Right kidney (tissue), 9 donors: ENCODE data around the gene MMP1.

ENCODE experiments used
- DNase-seq: peaks from one replicate; pipeline ENCODE4 v3.0.0-alpha.2; 2016
- long read RNA-seq, 8 donors: transcript quantifications; one replicate each; lab custom pipeline, GENCODE V29; 2026

The MMP1 gene
- long read RNA-seq, donor 1 = 0 reads
- long read RNA-seq, donor 2 = 0 reads
- long read RNA-seq, donor 3 = 0 reads
- long read RNA-seq, donor 4 = 0 reads
- long read RNA-seq, donor 5 = 0 reads
- long read RNA-seq, donor 6 = 0 reads
- long read RNA-seq, donor 7 = 0 reads
- long read RNA-seq, donor 8 = 0 reads

DNA sequence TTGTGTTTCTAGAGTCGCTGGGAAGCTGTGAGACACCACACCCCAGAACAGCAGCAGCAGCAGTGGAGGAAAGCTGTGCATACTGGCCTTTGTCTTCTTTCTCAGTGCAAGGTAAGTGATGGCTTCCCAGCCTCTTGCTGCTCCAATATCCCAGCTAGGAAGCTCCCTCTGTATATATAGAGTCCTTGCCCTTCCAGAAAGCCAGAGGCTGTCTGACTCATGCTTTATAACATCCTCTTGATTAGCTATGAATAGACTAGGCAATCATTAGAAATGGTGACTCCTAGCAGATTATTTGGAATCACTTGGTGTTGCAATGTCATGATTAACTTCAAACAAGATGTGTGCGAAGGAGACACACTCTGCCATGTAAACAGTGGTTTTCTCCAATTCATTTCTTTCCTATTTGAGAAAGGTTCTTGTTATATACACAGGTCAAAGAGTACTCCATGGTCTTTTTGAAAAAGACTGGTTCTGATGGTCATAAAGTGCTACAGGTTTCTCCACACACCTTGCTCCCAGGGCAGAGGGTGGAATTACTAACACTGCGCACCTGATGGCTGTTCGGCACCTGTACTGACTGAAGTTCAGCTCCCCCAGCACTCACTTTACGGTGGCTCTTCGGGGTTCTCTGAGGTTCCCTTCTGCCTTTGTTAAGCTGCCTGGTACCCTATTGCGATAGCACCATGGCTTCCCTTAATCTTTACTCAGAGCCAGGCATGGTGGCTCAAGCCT, at the start of gene MMP1:
MMP1 (minus strand) TSS at position 149 of the 735 bp plus-strand sequence; CDS start at position 81, 68 bp downstream.
- DNase-seq = no peak

DNA sequence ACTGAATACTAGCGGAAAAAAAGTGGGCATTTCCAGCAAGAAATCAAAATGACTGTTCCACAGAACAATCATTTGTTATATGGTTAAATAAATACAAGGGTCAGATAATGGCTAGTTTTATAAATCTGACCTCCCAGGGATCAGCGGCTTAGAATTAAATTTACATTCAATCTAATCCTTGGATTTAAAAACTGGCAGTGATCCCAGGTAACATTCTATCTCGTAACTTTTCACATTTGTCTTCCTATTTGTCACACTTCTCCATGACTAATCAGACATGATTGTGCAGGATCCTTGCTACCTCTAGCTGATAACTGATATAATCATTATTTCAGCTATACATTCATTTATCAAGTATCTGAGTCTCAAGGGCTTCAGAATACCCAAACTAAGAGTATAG, 48.3 kb upstream of the MMP1 start:
- no peak for DNase-seq

- no peak for DNase-seq
Measured at GRCh38 chr11:102843489-102843888, 45.5 kb upstream of the MMP1 start, which contains the start of gene MMP3. Gene MMP3, minus strand, starts transcription at chr11:102843609. Its CDS starts 63 bp downstream, at chr11:102843546.

DNA sequence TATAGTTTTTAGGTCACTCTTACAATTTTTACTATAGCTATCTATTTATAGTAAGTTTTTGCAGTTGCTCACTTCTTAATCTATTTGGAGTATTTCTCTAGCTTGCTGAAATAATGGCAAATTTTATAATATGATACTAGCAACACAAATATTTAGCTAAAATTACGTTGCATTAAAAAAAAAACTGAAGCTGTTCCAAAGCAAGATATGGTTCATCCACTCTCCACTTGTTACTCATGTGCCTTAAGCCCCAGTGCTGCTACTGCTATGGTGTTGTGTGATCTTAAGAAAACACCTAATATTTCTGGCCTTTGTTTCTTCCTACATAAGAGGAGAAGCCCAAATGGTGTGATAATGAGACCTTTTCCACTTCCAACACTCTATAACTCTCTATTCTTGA, 45.0 kb upstream of the MMP1 start:
- no peak for DNase-seq

DNA sequence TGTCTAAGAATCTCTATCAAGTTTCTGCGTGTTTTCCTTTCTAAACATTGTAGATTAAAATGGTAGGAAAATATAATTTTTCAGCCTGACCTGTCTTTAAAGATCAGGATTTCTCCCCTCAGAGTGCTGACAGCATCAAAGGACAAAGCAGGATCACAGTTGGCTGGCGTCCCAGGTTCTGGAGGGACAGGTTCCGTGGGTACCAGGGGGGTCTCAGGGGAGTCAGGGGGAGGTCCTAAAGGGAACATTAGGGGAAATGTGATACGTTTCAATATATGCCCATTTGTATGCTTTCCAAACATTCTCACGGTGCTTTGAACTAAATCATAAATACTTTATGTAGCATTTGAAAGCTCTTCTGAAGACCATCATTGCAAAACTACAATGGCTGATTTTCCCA, 42.1 kb upstream of the MMP1 start:
- DNase-seq = no peak

DNA sequence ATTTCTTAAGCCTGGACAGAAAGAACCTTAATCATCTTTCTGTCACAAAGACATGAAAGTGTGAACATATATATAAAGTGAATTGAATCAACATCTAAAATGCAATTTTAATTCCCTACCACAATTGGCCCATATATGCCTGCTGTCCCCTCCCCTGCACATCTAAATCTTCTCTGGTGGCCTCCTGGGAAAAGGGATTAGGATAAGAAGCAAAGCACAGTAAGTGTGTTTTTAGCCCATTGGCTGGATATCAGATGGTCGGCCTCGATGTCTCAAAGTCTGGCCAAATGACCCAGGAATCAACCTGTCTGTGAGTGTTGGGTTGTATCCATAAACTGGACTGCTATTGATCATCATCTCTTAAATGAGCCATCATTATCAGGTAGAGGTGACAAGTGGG, 39.7 kb upstream of the MMP1 start:
- DNase-seq = no peak

- DNase-seq = no peak
Measured at GRCh38 chr11:102837156-102837555, 39.2 kb upstream of the MMP1 start.

GRCh38 chr11:102836290-102836875, 38.4 kb upstream of the MMP1 start:
- no peak for DNase-seq

DNA sequence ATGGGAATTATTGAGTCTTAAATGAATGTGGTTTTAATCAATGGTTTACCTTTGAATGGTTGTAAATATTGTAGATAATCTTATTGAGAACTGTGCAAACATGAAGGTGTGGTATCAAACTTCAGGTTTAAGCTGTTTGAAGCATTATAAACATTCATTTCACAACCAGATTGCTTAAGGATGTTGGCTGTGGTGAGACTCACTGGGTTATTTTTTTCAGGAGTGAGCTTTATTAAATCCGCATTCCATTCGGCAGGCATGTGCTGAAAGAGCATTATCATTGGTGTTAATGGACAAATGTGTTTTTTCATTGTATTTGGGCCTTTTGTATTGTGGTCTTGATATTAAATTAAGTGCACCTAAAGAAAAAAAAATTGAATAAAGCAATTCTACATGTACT, 35.8 kb upstream of the MMP1 start:
- no peak for DNase-seq

- DNase-seq = no peak
Measured at GRCh38 chr11:102832612-102833011, 34.7 kb upstream of the MMP1 start.

- peak; percentile 34 for DNase-seq
Measured at GRCh38 chr11:102831489-102832440, 33.8 kb upstream of the MMP1 start.

GRCh38 chr11:102831128-102831488, 33.1 kb upstream of the MMP1 start:
- DNase-seq = no peak

GRCh38 chr11:102830001-102830727, 32.2 kb upstream of the MMP1 start:
- no peak for DNase-seq

DNA sequence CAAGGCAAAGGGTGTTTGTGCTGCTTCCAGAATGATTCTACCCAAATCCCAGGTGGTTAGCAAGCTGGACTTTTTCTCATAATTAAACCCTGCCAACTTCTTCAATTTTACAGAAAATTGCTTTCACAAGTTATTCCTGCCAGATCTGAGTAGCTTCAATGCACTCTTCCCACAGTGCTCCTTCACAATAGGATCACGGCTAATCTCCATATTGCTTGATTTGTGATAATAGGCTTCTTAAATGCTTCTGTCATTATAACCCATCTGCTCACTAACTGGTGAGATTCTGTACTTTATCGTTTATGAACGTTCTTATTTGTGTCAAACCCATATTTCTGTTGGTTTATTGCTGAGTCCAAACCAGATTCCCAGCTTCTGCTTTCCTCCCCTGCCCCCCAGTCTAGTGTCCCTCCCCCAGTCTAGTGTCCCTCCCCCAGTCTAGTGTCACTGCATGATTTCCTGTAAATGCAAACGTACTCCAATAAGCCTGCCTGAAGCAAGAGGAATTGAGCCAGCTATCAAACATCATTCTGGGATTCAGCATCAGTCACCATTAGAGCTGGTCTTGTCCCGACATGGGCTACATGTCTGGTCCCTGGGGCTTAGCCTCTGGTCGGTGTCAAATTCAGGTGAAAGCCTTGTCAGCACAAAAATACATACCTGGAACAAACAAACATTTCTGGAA, 31.5 kb upstream of the MMP1 start:
- DNase-seq = no peak

- DNase-seq = no peak
Measured at GRCh38 chr11:102824556-102824955, 26.6 kb upstream of the MMP1 start.

DNA sequence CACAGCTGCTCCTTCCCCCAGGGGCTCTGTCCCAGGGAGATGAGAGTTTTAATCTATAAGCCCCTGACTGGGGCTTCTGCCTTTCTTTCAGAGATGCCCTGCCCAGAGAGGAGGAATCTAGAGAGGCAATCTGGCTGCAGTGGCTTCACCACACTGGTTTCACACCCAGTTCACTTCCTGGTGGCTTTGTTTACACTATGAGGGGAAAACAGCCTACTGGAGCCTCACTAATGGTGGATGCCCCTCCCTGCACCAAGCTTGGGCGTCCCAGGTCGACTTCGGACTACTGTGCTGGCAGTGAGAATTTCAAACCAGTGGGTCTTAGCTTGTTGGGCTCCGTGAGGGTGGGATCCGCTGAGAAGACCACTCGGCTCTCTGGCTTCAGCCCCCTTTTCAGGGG, 21.5 kb upstream of the MMP1 start:
- DNase-seq = no peak

DNA sequence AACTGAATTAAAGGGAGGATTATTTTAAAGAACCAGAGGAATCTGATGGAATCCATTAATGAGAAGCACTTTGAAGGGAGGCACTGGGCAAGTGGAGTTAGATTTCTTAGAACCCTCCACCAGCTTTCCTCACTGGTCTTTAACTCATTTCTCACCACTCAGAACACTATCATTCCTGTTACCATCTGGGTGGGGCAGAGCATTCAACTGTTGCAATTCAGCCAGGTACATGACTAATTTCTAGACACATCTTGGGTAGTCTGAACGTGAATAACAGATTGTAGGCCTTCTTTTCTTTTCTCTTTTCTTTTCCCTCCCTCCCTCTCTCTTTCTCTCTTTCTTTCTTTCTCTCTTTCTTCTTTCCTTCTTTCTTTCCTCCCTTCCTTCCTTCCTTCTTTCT, 15.5 kb upstream of the MMP1 start:
- no peak for DNase-seq

DNA sequence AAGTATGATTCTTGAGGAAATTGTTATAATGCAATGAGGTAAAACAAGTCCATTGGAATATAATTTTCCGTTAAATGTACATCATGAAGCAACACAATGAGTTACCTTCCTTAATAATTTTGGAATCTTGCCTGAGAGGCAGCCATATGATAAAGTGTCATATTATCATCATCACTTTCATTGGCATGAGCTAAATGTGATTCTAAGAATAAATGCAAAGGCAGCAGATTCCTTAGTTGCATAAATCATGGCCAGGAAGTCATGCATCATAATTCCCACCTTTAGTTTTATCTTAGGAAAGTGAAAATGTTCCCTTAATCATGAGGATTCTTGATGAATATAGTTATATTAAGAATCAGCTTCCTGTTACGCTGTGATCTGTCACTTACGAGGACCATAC, 14.2 kb upstream of the MMP1 start:
- DNase-seq = no peak

DNA sequence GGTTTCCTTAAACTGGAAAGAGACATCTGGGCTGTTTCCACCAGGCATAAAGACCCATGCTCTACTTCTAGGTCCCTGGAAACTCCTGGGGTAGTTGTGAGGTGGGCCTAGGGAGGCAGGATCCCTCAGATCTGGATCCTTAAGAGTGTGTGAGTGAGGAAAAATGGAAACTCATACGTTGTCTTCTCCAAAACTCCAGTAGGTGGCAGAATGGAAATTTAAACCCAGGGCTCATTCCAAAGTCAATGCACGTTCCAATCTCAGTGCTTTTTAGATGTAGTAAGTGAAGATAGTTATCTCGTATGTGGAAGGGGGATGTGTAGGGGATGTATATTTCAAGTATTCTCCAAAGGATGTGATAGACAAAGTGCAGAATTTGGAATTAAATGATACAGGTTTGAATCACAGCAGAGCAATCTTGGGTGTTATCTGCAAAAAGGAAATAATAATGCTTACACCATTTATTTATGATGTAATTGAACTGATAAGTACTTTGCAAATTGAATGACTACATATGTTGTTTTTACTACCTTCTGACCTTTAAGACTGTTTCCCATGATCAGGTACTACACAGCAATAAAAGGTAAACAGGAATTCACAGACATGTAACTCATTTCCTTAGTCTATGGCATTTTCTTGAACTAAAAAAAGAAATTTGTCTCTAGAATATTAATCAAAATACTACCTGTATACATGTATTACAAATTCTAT, 13.1 kb upstream of the MMP1 start:
- no peak for DNase-seq

DNA sequence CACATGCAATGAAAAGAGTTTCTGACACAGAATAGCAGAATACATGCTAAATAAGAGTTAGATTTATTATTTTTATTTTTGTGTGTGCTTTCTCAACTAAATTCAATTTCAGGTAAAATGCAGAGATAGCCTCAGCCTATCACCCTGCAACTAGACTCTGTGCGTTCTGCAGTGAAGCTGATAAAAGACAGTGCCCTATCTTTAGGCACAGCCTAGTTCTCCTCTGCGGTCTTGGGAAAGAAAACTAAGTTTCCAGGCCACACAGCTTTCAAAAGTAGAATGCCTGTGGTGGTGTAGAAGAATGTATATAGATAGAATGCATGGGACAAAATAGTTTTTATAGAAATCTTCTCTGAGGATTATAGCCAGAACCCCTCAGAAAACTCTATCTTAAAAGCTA, 12.0 kb upstream of the MMP1 start:
- no peak for DNase-seq

DNA sequence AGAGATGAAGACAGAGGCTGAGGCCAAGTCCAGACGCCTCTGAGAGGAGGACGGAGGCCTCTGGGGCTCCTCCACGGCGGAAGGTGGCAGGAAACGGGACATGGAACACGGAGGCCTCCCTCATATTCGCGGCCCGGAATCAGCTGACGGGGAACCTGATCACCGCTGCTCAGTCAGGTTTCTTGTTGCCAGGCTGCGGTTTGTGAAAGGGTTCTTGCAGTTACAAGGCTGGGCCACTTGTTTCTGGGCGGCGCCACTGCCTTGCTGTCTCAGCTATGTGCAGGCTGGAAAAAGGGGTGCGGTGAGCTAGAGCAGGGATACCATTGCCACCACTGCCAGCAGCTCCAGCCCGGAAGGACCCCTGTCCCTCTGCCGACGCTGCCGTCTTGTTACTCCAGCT, 10.0 kb upstream of the MMP1 start:
- DNase-seq = no peak
